ENCODE measurements around the gene CTDP1. TPM values are rescaled to one million over a fixed set of nuclear protein-coding genes. Genes with fewer than 3 reads are reported as not detected.

Gene CTDP1
- total RNA-seq, 2 experiments from 2014 or later = 69.0 to 79.6 TPM

DNA sequence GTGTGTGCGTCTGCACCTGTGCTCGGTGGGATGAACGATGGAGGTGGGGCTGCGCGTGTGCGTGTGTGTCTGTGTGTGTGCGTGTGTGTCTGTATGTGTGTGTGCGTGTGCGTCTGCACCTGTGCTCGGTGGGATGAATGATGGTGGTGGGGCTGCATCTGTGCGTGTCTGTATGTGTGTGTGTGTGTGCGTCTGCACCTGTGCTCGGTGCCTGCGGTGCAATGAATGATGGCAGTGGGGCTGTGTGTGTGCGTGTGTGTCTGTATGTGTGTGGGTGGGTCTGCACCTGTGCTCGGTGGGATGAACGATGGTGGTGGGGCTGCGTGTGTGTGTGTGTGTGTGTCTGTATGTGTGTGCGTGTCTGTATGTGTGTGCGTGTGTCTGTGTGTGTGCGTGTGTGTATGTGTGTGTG is 48.5 kb upstream of the CTDP1 start:
- H3K36me3 Mint-ChIP-seq (ENCODE audit: low read depth) = no peaks in the 10 kb centered on the region
- H3K9me3 ChIP-seq (ENCODE audit: control insufficient read depth in 1 of 2, insufficient read depth in 1 of 2, low read length in 2 of 2) = peaks cover 0 to 16% of the 10 kb centered on the region in 2 experiments
- TF ChIP-seq, protein P1, sequence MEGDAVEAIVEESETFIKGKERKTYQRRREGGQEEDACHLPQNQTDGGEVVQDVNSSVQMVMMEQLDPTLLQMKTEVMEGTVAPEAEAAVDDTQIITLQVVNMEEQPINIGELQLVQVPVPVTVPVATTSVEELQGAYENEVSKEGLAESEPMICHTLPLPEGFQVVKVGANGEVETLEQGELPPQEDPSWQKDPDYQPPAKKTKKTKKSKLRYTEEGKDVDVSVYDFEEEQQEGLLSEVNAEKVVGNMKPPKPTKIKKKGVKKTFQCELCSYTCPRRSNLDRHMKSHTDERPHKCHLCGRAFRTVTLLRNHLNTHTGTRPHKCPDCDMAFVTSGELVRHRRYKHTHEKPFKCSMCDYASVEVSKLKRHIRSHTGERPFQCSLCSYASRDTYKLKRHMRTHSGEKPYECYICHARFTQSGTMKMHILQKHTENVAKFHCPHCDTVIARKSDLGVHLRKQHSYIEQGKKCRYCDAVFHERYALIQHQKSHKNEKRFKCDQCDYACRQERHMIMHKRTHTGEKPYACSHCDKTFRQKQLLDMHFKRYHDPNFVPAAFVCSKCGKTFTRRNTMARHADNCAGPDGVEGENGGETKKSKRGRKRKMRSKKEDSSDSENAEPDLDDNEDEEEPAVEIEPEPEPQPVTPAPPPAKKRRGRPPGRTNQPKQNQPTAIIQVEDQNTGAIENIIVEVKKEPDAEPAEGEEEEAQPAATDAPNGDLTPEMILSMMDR (IDR thresholded peaks at IDR 0.05) = no peak
- peaks cover 3% of the 10 kb centered on the region for H3K9me3 Mint-ChIP-seq
- H3K27me3 ChIP-seq (ENCODE audit: control insufficient read depth in 1 of 2, insufficient read depth in 2 of 2, low read length in 2 of 2) = peaks cover 0 to 3% of the 10 kb centered on the region in 2 experiments
- no peaks in the 10 kb centered on the region for H3K36me3 ChIP-seq (ENCODE audit: insufficient read depth, low read length)
- ATAC-seq (ENCODE audit: poor library complexity) = no peak
- no peaks in the 10 kb centered on the region for H3K4me1 Mint-ChIP-seq (ENCODE audit: low read depth)
- no peaks in the 10 kb centered on the region for H3K27me3 Mint-ChIP-seq
- no peak overlapping the region for H3K27ac ChIP-seq (ENCODE audit: low read depth in 1 of 2, low read length in 2 of 2)
- no peak overlapping the region for H3K4me3 ChIP-seq (ENCODE audit: low read length)
- intact Hi-C loops (cut with DNase I, micrococcal nuclease) = no loop called here
- ChIA-PET POLR2A (no interaction called here), CTCF (no interaction called here)
- no peak overlapping the region for H3K27ac Mint-ChIP-seq
- no peak overlapping the region for H3K4me3 Mint-ChIP-seq
- no peak for DNase-seq
- no peaks in the 10 kb centered on the region for H3K4me1 ChIP-seq (ENCODE audit: insufficient read depth, low read length)

DNA sequence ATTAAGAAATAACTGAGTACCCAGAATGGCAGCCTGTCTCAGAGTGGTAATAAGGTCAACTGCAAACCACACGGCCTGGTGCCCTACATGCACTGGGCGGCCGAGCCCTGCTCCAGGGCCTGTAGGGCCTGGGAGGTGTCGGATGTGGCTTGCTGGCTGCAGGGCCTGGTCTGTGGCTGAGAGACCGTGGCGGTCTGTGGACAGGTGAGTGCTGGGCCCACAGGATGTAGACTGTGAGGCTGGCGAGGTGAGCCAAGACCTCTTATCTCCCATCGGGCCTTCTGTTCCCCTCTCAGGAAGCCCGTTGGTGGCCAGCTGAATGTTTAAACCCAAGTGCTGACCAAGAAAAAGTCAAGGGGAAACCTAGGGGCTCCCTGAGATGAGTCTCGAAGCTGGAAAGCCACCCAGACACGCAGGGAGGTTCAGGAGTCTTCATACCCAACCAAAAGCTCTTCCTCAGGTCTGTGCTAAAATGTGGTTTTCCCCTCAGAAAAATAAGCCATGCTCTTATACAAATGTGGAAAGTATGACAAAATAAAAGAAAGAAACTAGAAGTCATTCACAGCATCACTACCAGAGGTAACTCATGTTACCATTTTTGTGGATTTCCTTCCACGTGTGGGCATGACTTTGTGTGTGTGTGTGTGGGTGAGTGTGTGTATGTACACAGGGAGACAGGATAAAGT is 47.7 kb upstream of the CTDP1 start:
- peaks cover 0 to 16% of the 10 kb centered on the region in 2 experiments for H3K9me3 ChIP-seq (ENCODE audit: control insufficient read depth in 1 of 2, insufficient read depth in 1 of 2, low read length in 2 of 2)
- ATAC-seq (ENCODE audit: poor library complexity) (no peak), DNase-seq (no peak)
- H3K36me3 Mint-ChIP-seq (ENCODE audit: low read depth) = no peaks in the 10 kb centered on the region
- H3K27me3 ChIP-seq (ENCODE audit: control insufficient read depth in 1 of 2, insufficient read depth in 2 of 2, low read length in 2 of 2) = peaks cover 0 to 3% of the 10 kb centered on the region in 2 experiments
- no peak overlapping the region for H3K27ac ChIP-seq (ENCODE audit: low read depth in 1 of 2, low read length in 2 of 2)
- H3K36me3 ChIP-seq (ENCODE audit: insufficient read depth, low read length) = no peaks in the 10 kb centered on the region
- peaks cover 3% of the 10 kb centered on the region for H3K9me3 Mint-ChIP-seq
- TF ChIP-seq, protein P1 (IDR thresholded peaks at IDR 0.05) = no peak
- CTCF ChIA-PET = no interaction called here
- no peak overlapping the region for H3K4me3 Mint-ChIP-seq
- POLR2A ChIA-PET = no interaction called here
- H3K4me1 Mint-ChIP-seq (ENCODE audit: low read depth) = no peaks in the 10 kb centered on the region
- peaks cover 2% of the 10 kb centered on the region for H3K27me3 Mint-ChIP-seq
- no peaks in the 10 kb centered on the region for H3K4me1 ChIP-seq (ENCODE audit: insufficient read depth, low read length)
- intact Hi-C loops (cut with DNase I, micrococcal nuclease) = no loop called here
- H3K4me3 ChIP-seq (ENCODE audit: low read length) = no peak overlapping the region
- H3K27ac Mint-ChIP-seq = no peak overlapping the region

DNA sequence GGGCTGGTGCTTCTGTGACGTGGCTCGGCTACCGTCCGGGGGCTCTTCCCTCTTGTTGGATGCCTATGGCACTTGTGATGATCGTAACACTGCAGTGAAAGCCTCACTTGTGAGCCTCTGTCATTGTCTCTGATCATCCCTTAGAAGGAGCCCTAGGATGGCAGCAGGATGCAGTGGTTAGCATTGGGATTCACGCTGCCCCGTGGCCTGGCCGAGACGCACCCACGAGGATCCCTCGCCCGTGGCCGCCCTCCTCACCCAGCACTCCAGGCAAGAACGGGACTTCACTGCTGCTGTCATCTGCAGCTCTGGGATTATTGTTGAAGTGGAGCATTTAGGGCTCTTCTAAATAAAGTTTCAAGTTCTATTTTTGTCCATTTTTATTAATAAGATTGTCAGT is 46.8 kb upstream of the CTDP1 start:
- H3K4me3 ChIP-seq (ENCODE audit: low read length) = no peak overlapping the region
- TF ChIP-seq, protein P1 (IDR thresholded peaks at IDR 0.05) = no peak
- Mint-ChIP-seq H3K36me3 (ENCODE audit: low read depth) (no peaks in the 10 kb centered on the region), H3K4me3 (no peak overlapping the region), H3K27me3 (peaks cover 5% of the 10 kb centered on the region), H3K27ac (no peak overlapping the region), H3K4me1 (ENCODE audit: low read depth) (no peaks in the 10 kb centered on the region), H3K9me3 (peaks cover 3% of the 10 kb centered on the region)
- no peaks in the 10 kb centered on the region for H3K4me1 ChIP-seq (ENCODE audit: insufficient read depth, low read length)
- H3K27me3 ChIP-seq (ENCODE audit: control insufficient read depth in 1 of 2, insufficient read depth in 2 of 2, low read length in 2 of 2) = peaks cover 5 to 6% of the 10 kb centered on the region in 2 experiments
- peaks cover 0 to 19% of the 10 kb centered on the region in 2 experiments for H3K9me3 ChIP-seq (ENCODE audit: control insufficient read depth in 1 of 2, insufficient read depth in 1 of 2, low read length in 2 of 2)
- no peak for DNase-seq
- no peak for ATAC-seq (ENCODE audit: poor library complexity)
- no peak overlapping the region for H3K27ac ChIP-seq (ENCODE audit: low read depth in 1 of 2, low read length in 2 of 2)
- ChIA-PET POLR2A (no interaction called here), CTCF (no interaction called here)
- intact Hi-C loops (cut with DNase I, micrococcal nuclease) = no loop called here
- H3K36me3 ChIP-seq (ENCODE audit: insufficient read depth, low read length) = no peaks in the 10 kb centered on the region
